Natural killer cell (primary cell): Measurements from ENCODE around the gene CRYGS. TPM values are rescaled to one million over a fixed set of nuclear protein-coding genes. Genes with fewer than 3 reads are reported as not detected.

ENCODE experiments used
- ATAC-seq, 3 donors: fragments of 150-1000 bp in 2 of 3; fragments of 200-7000 bp in 1 of 3; cut with Tn5 transposase; 1 replicate in 1 of 3; 2 replicates in 2 of 3; pipeline ENCODE4 v1.10.0; 2021; ENCODE audit warnings: mild to moderate bottlenecking in 2 of 3, moderate library complexity in 2 of 3
- DNase-seq, 2 donors: peaks; one replicate each; pipeline versions ENCODE4 v3.0.0 to v3.0.0-alpha.2; 2013 to 2021; ENCODE audit warnings: mixed read lengths in 1 of 2
- H3K27ac ChIP-seq: one replicate; pipeline ENCODE4 v1.5.1; 2013; ENCODE audit warnings: mild to moderate bottlenecking, low read length
- H3K27me3 ChIP-seq: one replicate; pipeline ENCODE4 v1.6.1; 2013; ENCODE audit warnings: low read length; ENCODE audit not compliant: control insufficient read depth, insufficient read depth
- H3K36me3 ChIP-seq: one replicate; pipeline ENCODE4 v1.6.1; 2013; ENCODE audit warnings: low read length; ENCODE audit not compliant: control insufficient read depth, insufficient read depth
- H3K4me1 ChIP-seq: one replicate; pipeline ENCODE4 v1.6.1; 2013; ENCODE audit warnings: low read length; ENCODE audit not compliant: control insufficient read depth, insufficient read depth
- H3K4me3 ChIP-seq: one replicate; pipeline ENCODE4 v1.5.1; 2013; ENCODE audit warnings: low read length
- H3K9me3 ChIP-seq: one replicate; pipeline ENCODE4 v1.6.1; 2013; ENCODE audit warnings: low read length; ENCODE audit not compliant: control insufficient read depth, insufficient read depth
- H3K27ac Mint-ChIP-seq, 2 donors: one replicate each; pipeline ENCODE4 v1.8.0; 2022; ENCODE audit warnings: mild to moderate bottlenecking in 2 of 2, mixed read lengths in 2 of 2, moderate library complexity in 1 of 2
- H3K27me3 Mint-ChIP-seq, 2 donors: one replicate each; pipeline ENCODE4 v1.8.0; 2022; ENCODE audit warnings: low read depth in 2 of 2, mixed read lengths in 2 of 2
- H3K36me3 Mint-ChIP-seq: one replicate; pipeline ENCODE4 v1.8.0; 2022; ENCODE audit warnings: mixed read lengths
- H3K4me1 Mint-ChIP-seq, 2 donors: one replicate each; pipeline ENCODE4 v1.8.0; 2022; ENCODE audit warnings: mixed read lengths in 2 of 2
- H3K4me3 Mint-ChIP-seq: one replicate; pipeline ENCODE4 v1.8.0; 2022; ENCODE audit warnings: mild to moderate bottlenecking, moderate library complexity, mixed read lengths
- H3K9me3 Mint-ChIP-seq, 2 donors: one replicate each; pipeline ENCODE4 v1.8.0; 2022; ENCODE audit warnings: mixed read lengths in 2 of 2
- CTCF ChIP-seq: fragments of 200-600 bp; IDR thresholded peaks from one replicate; pipeline ENCODE4 v1.8.0; 2022; ENCODE audit warnings: antibody characterized with exemption
- WGBS: methylation state at CpG from one replicate; pipeline ENCODE4 v1.1.7; 2013; ENCODE audit warnings: missing lambda C conversion rate; ENCODE audit not compliant: insufficient coverage; 5-methylcytosine and 5-hydroxymethylcytosine counted together
- intact Hi-C: fragments of 100-400 bp; cut with micrococcal nuclease; formaldehyde crosslinking; loops from one replicate; pipeline ENCODE4 v1.14.2; 2022
- total RNA-seq, 4 donors: library from RNA; stranded (reverse); fragments of 120-200 nt in 1 of 4; gene quantifications; one replicate each; pipeline versions ENCODE4 v1.2.3 to v1.2.4, GENCODE V29; 2013 to 2022

CRYGS gene
- total RNA-seq, 3 donors from 2014 or later (not counting 1 experiment from before 2014, with no cell fraction given) = 2.1 to 3.4 (median 2.5) TPM

- WGBS = 86% methylated on average over 9 of the region's 9 CpGs
- DNase-seq (no peak), ATAC-seq (no peak)
- Mint-ChIP-seq H3K36me3 (no peaks in the 10 kb centered on the region), H3K9me3 (no peaks in the 10 kb centered on the region), H3K27ac (no peak overlapping the region), H3K27me3 (peaks cover 0 to 2% of the 10 kb centered on the region in 2 donors), H3K4me1 (peaks cover 0 to 12% of the 10 kb centered on the region in 2 donors), H3K4me3 (no peak overlapping the region)
- Histone ChIP-seq H3K27me3 (no peaks in the 10 kb centered on the region), H3K9me3 (no peaks in the 10 kb centered on the region), H3K36me3 (no peaks in the 10 kb centered on the region), H3K4me3 (no peak overlapping the region), H3K27ac (peak overlapping the region; percentile 6), H3K4me1 (peaks cover 19% of the 10 kb centered on the region)
- intact Hi-C loops = no loop called here
- no peak for TF ChIP-seq CTCF
These were observed 18.6 kb downstream of the CRYGS start for GRCh38 chr3:186525369-186526255.

- Mint-ChIP-seq H3K36me3 (no peaks in the 10 kb centered on the region), H3K27me3 (peaks cover 0 to 2% of the 10 kb centered on the region in 2 donors), H3K9me3 (no peaks in the 10 kb centered on the region), H3K27ac (no peak overlapping the region), H3K4me3 (no peak overlapping the region), H3K4me1 (peaks cover 0 to 12% of the 10 kb centered on the region in 2 donors)
- no peaks in the 10 kb centered on the region for H3K36me3 ChIP-seq
- 98% methylated on average over 6 of the region's 6 CpGs for WGBS
- H3K27me3 ChIP-seq = no peaks in the 10 kb centered on the region
- H3K27ac ChIP-seq = no peak overlapping the region
- peaks cover 26% of the 10 kb centered on the region for H3K4me1 ChIP-seq
- no peaks in the 10 kb centered on the region for H3K9me3 ChIP-seq
- ATAC-seq = no peak
- DNase-seq = no peak
- intact Hi-C loops = no loop called here
- no peak for TF ChIP-seq CTCF
- H3K4me3 ChIP-seq = no peak overlapping the region
These were observed 19.6 kb downstream of the CRYGS start for GRCh38 chr3:186524616-186525015.

GRCh38 chr3:186523434-186523833, 20.7 kb downstream of the CRYGS start:
- no peaks in the 10 kb centered on the region for H3K9me3 Mint-ChIP-seq

More at GRCh38 chr3:186523434-186523833, 20.7 kb downstream of the CRYGS start:
- Mint-ChIP-seq H3K27me3 (peaks cover 0 to 2% of the 10 kb centered on the region in 2 donors), H3K4me3 (no peak overlapping the region), H3K4me1 (peaks cover 11 to 24% of the 10 kb centered on the region in 2 donors), H3K27ac (no peak overlapping the region), H3K36me3 (no peaks in the 10 kb centered on the region)
- Histone ChIP-seq H3K27me3 (no peaks in the 10 kb centered on the region), H3K36me3 (no peaks in the 10 kb centered on the region), H3K4me3 (no peak overlapping the region), H3K9me3 (no peaks in the 10 kb centered on the region), H3K4me1 (peaks cover 30% of the 10 kb centered on the region), H3K27ac (no peak overlapping the region)
- no peak for ATAC-seq
- intact Hi-C loops = no loop called here
- TF ChIP-seq CTCF = no peak
- 96% methylated on average over 2 of the region's 2 CpGs for WGBS
- DNase-seq = no peak
